T47D (cell line): ENCODE data around the gene AP2B1.
A peak's percentile ranks its signal among the peaks of the same experiment; 100 is the strongest.
"Not testable (repeated sequence)": the region's sequence is repeated elsewhere in the genome, so short reads cannot be mapped to it uniquely, and the experiment has no call there.

Source experiments
- DNase-seq, 2 experiments: peaks; one replicate each; pipeline versions ENCODE4 v3.0.0 to v3.0.0-alpha.2; 2011 to 2012; ENCODE audit warnings: low read depth in 1 of 2, low spot score in 1 of 2
- JUND ChIP-seq: IDR thresholded peaks from 2 replicates; pipeline ENCODE4 v1.6.1; 2012; ENCODE audit warnings: low read depth
- in situ Hi-C: cut with HindIII; loops from 2 replicates; pipeline ENCODE4 v1.10.0; 2016; ENCODE audit warnings: low sequenced_read_pairs, low pct_unique_long_range_greater_than_20kb

The AP2B1 gene

GRCh38 chr17:35553310-35553709 is 33.8 kb upstream of the AP2B1 start:
- TF ChIP-seq JUND, result no peak
- in situ Hi-C loops, result no loop called here

DNA sequence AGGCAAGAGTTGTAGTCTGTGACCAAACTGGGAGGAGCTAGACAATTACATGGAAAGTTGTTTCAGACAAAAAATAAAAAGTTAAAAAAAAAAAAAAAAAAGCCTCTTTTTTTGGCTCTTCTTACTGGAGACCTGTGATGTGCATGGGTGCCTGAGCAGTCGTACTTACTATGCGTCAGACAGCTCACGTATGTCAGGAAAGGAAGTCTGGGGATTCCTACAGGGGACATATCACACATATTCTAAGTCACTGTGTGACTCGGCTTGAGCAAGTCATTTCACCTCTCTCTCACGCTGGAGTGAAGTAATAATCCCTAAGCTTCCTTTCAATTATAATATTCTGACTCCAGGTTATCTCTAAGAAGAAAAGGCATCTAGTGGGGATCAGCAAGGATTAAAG is 32.5 kb upstream of the AP2B1 start:
- no peak for TF ChIP-seq JUND
- no peak for DNase-seq
- in situ Hi-C loops, result no loop called here

More at GRCh38 chr17:35553310-35553709, 33.8 kb upstream of the AP2B1 start:
- DNase-seq, result no peak

GRCh38 chr17:35555691-35556090 is 31.4 kb upstream of the AP2B1 start:
- DNase-seq, result peak in 1 of 2 experiments; percentile 40
- in situ Hi-C loops, result no loop called here

DNA sequence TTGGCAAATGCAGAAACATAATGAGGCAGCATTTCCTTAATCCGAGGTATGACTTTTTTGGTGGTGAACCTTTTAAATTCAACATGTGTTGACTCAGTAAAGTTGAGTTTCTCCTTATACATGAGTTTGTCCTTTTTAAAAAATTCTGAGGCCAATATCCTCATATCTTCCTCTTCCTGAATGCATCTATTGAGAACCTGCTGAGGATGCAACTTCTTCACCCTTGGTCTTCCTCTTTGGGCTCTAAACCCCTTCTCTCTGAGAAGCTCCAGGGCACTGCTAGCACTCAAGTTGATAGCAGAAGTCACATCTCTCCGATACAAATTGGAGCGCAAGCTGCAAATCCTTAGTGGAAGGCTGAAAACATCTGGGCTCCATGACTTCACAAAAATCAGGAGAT is 29.8 kb upstream of the AP2B1 start:
- no peak for DNase-seq
- TF ChIP-seq JUND, result no peak
- in situ Hi-C loops, result no loop called here

More at GRCh38 chr17:35555691-35556090, 31.4 kb upstream of the AP2B1 start:
- TF ChIP-seq JUND, result no peak

DNA sequence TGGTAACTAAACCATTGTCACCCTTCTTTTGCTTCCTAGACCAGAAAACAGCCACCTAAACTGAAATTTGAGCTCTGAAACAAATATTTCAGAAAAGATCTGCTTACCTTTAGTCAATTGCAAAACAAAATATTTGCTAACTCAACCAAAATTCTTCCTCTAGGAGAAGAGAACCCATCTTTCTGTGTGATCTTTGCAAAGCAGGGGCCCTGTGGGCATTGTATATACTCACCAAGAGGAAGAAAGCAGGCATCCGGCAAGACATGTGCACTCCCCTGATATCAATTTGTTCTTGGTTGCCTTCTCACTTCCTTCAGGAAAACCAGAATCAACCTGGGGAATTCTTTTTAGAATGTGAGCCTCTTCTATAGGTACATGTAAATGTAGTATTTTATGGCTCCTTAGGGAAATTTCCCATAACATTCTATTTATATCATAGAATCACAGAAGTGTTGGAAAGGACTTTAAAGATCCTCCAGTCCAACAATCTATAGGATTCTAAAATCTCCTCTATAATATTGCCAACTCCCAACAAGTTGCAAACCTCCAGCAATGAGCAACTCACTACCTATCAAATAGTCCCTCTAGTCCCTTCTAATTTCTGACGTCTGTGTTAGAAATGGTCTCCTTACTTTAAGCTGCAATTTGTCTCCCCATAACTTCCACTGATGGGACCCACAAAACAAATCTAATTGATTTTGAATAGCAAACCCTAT is 27.5 kb upstream of the AP2B1 start:
- no peak for DNase-seq
- TF ChIP-seq JUND, result no peak
- in situ Hi-C loops, result no loop called here

- no peak for TF ChIP-seq JUND
- DNase-seq, result no peak
- in situ Hi-C loops, result no loop called here
Observed at GRCh38 chr17:35560703-35561102, 26.4 kb upstream of the AP2B1 start, which contains the start of gene SLFN14. TSS of gene SLFN14 (minus strand) at chr17:35560819. CDS start at chr17:35558062, 2,757 bp downstream.

DNA sequence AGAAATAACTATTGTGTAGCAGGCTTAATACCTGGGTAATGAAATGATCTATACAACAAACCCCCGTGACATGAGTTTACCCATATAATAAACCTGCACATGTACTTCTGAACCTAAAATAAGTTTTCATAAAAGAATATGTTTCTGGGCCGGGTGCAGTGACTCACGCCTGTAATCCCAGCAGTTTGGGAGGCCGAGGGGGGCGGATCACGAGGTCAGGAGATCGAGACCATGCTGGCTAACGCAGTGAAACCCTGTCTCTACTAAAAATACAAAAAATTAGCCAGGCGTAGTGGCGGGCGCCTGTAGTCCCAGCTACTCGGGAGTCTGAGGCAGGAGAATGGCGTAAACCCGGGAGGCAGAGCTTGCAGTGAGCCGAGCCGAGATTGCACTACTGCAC is 23.9 kb upstream of the AP2B1 start:
- DNase-seq, in situ Hi-C loops: not testable (repeated sequence)

DNA sequence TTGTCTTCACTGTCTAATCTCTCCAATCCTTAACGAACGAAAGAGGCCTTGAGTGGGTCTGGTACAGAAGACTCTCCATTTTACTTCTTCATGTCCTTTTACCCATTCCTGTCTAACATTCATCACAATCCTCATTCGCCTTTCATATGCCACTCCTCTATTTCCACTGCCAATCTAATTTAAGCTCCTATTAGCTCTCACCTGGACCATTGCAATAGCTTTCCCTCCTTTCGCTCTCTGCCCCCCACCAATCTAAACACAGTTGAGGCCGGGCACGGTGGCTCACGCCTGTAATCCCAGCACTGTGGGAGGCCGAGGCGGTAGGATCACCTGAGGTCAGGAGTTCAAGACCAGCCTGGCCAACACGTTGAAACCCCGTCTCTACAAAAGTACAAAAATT is 20.2 kb upstream of the AP2B1 start:
- TF ChIP-seq JUND, result no peak
- in situ Hi-C loops, result no loop called here

GRCh38 chr17:35568561-35568960 is 18.6 kb upstream of the AP2B1 start:
- TF ChIP-seq JUND, result no peak
- DNase-seq, result peak; percentile 30 to 60
- in situ Hi-C loops, result no loop called here

More for the DNA sequence above, 20.2 kb upstream of the AP2B1 start:
- DNase-seq, result no peak

- DNase-seq, result no peak
- no peak for TF ChIP-seq JUND
- in situ Hi-C loops, result no loop called here
Observed at GRCh38 chr17:35569405-35569804, 17.7 kb upstream of the AP2B1 start.

GRCh38 chr17:35575759-35576158 is 11.4 kb upstream of the AP2B1 start:
- DNase-seq, result no peak
- in situ Hi-C loops, result no loop called here
- no peak for TF ChIP-seq JUND

GRCh38 chr17:35577830-35578196 is 9.3 kb upstream of the AP2B1 start:
- DNase-seq, result peak in 1 of 2 experiments; percentile 28
- in situ Hi-C loops, result no loop called here
- no peak for TF ChIP-seq JUND

DNA sequence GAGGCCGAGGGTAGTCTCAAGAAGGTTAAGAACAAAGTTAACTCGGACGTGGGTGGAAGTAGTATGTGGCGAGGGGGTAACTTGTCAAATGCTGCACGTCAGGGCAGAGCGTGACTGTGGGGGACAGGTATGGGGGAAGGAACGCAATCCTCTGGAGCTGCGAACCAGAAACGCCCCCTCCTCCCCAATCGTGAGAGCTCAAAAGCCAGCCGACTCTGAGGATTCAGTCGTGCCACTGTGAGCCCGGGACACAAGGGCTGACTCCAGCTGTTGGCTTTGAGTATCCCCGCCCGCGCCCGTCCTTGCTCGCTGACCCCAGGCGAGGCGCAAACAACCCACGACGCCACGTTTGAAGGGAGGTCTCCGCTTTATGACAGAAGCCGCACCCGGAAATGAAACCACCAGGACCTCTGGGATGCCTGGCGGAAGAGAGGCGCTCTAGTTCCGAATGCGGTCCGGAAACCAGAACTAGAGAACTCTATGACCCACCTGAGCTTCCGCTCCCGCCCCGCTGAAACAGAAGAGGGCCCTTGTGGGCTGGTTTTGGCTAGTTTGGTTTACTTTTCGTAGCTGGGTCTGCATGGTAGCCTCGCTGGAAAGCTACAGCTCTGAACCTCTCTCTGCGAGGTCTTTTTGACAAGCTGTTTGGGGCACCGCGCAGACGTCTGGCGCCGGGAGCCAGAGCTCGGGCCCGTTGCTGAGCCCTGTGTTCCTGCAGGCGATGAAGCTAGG is 8.8 kb upstream of the AP2B1 start, which contains the start of gene PEX12:
TSS of gene PEX12 (minus strand) at position 375 of the 732 bp plus-strand sequence. CDS start 550 bp downstream, outside the sequence.
- TF ChIP-seq JUND, result no peak
- peak; percentile 83 to 96 for DNase-seq
- in situ Hi-C loops, result no loop called here
